Cerebellar cortex (tissue), 1 donor: ENCODE data around the gene LIAS.
A peak's percentile ranks its signal among the peaks of the same experiment; 100 is the strongest.
"Not testable (repeated sequence)": the region's sequence is repeated elsewhere in the genome, so short reads cannot be mapped to it uniquely, and the experiment has no call there.

Experiments
- DNase-seq: peaks from one replicate; pipeline ENCODE4 v3.0.0-alpha.2; 2015; ENCODE audit warnings: low spot score

The LIAS gene

GRCh38 chr4:39497909-39498726, 39.3 kb downstream of the LIAS start:
- DNase-seq = no peak

GRCh38 chr4:39498727-39499020, 39.8 kb downstream of the LIAS start:
- DNase-seq = no peak

- DNase-seq = no peak
Observed at GRCh38 chr4:39502019-39502663, 43.3 kb downstream of the LIAS start.

GRCh38 chr4:39502664-39503035, 43.8 kb downstream of the LIAS start:
- DNase-seq = not testable (repeated sequence)

- no peak for DNase-seq
Observed at GRCh38 chr4:39504538-39504937, 45.7 kb downstream of the LIAS start.

GRCh38 chr4:39505581-39505980, 46.7 kb downstream of the LIAS start:
- DNase-seq = no peak

- DNase-seq = no peak
Observed at GRCh38 chr4:39510348-39510929, 51.6 kb downstream of the LIAS start.

GRCh38 chr4:39514266-39514665, 55.4 kb downstream of the LIAS start:
- DNase-seq = not testable (repeated sequence)

GRCh38 chr4:39514888-39515401, 56.1 kb downstream of the LIAS start:
- no peak for DNase-seq

GRCh38 chr4:39515669-39516401, 57.0 kb downstream of the LIAS start:
- DNase-seq = not testable (repeated sequence)

- DNase-seq = no peak
Observed at GRCh38 chr4:39516407-39516966, 57.6 kb downstream of the LIAS start.

GRCh38 chr4:39518484-39518883, 59.6 kb downstream of the LIAS start:
- no peak for DNase-seq

- no peak for DNase-seq
Observed at GRCh38 chr4:39521253-39521919, 62.5 kb downstream of the LIAS start.

GRCh38 chr4:39522068-39522467, 63.2 kb downstream of the LIAS start:
- no peak for DNase-seq

GRCh38 chr4:39524161-39524957, 65.5 kb downstream of the LIAS start:
- DNase-seq = no peak

- peak; percentile 39 for DNase-seq
Observed at GRCh38 chr4:39525822-39526690, 67.2 kb downstream of the LIAS start.

GRCh38 chr4:39526765-39527295, 68.0 kb downstream of the LIAS start:
- DNase-seq = peak; percentile 37

- DNase-seq = peak; percentile 99
Observed at GRCh38 chr4:39527296-39528060, 68.6 kb downstream of the LIAS start, which contains the start of gene UGDH. Gene UGDH (minus strand): TSS chr4:39527439. CDS start chr4:39521512, 5,927 bp downstream.

- DNase-seq = no peak
Observed at GRCh38 chr4:39528061-39528465, 69.2 kb downstream of the LIAS start.
